ENCODE results near the gene SLC6A16.
A peak's percentile ranks its signal among the peaks of the same experiment; 100 is the strongest.
"Not testable (repeated sequence)": the region's sequence is repeated elsewhere in the genome, so short reads cannot be mapped to it uniquely, and the experiment has no call there.

The SLC6A16 gene

GRCh38 chr19:49331187-49331586 lies 6.2 kb upstream of the SLC6A16 start:
- not testable (repeated sequence) for DNase-seq (ENCODE audit: low spot score)

- DNase-seq (ENCODE audit: low spot score) = no peak
Measured at GRCh38 chr19:49328741-49329140, 3.8 kb upstream of the SLC6A16 start.

GRCh38 chr19:49327878-49328544 lies 3.0 kb upstream of the SLC6A16 start:
- peak; percentile 28 for DNase-seq (ENCODE audit: low spot score)

GRCh38 chr19:49326165-49326704 lies 1.2 kb upstream of the SLC6A16 start:
- DNase-seq (ENCODE audit: low spot score) = no peak

- not testable (repeated sequence) for DNase-seq (ENCODE audit: low spot score)
Measured at GRCh38 chr19:49325756-49326155, 765 bp upstream of the SLC6A16 start.

GRCh38 chr19:49318296-49318695 lies 6.7 kb downstream of the SLC6A16 start:
- no peak for DNase-seq (ENCODE audit: low spot score)

GRCh38 chr19:49316284-49316683 lies 8.7 kb downstream of the SLC6A16 start:
- DNase-seq (ENCODE audit: low spot score) = no peak

- DNase-seq (ENCODE audit: low spot score) = no peak
Measured at GRCh38 chr19:49315111-49315510, 9.9 kb downstream of the SLC6A16 start.

- no peak for DNase-seq (ENCODE audit: low spot score)
Measured at GRCh38 chr19:49309087-49309486, 15.9 kb downstream of the SLC6A16 start.

GRCh38 chr19:49306734-49307133 lies 18.3 kb downstream of the SLC6A16 start:
- not testable (repeated sequence) for DNase-seq (ENCODE audit: low spot score)

- no peak for DNase-seq (ENCODE audit: low spot score)
Measured at GRCh38 chr19:49301866-49302252, 23.1 kb downstream of the SLC6A16 start.

- DNase-seq (ENCODE audit: low spot score) = peak; percentile 71
Measured at GRCh38 chr19:49301165-49301865, 23.7 kb downstream of the SLC6A16 start.

GRCh38 chr19:49298653-49299052 lies 26.3 kb downstream of the SLC6A16 start:
- DNase-seq (ENCODE audit: low spot score) = not testable (repeated sequence)

GRCh38 chr19:49297403-49297802 lies 27.6 kb downstream of the SLC6A16 start:
- DNase-seq (ENCODE audit: low spot score) = no peak

- DNase-seq (ENCODE audit: low spot score) = no peak
Measured at GRCh38 chr19:49295208-49295880, 29.6 kb downstream of the SLC6A16 start.

GRCh38 chr19:49294401-49294800 lies 30.6 kb downstream of the SLC6A16 start:
- no peak for DNase-seq (ENCODE audit: low spot score)

GRCh38 chr19:49290517-49290916 lies 34.5 kb downstream of the SLC6A16 start:
- DNase-seq (ENCODE audit: low spot score) = no peak

- DNase-seq (ENCODE audit: low spot score) = not testable (repeated sequence)
Measured at GRCh38 chr19:49289286-49289685, 35.7 kb downstream of the SLC6A16 start.

- not testable (repeated sequence) for DNase-seq (ENCODE audit: low spot score)
Measured at GRCh38 chr19:49288205-49288604, 36.8 kb downstream of the SLC6A16 start.

GRCh38 chr19:49287141-49287770 lies 37.7 kb downstream of the SLC6A16 start:
- DNase-seq (ENCODE audit: low spot score) = no peak

GRCh38 chr19:49282184-49282583 lies 42.8 kb downstream of the SLC6A16 start:
- DNase-seq (ENCODE audit: low spot score) = no peak

- DNase-seq (ENCODE audit: low spot score) = no peak
Measured at GRCh38 chr19:49272204-49272603, 52.8 kb downstream of the SLC6A16 start.
